ENCODE measurements around the gene ADD1. TPM values are rescaled to one million over a fixed set of nuclear protein-coding genes. Genes with fewer than 3 reads are reported as not detected.

Gene ADD1
- total and polyA plus RNA-seq, 4 donors, result 98.3 to 351 (median 284) TPM

- H3K27ac ChIP-seq (ENCODE audit: low read depth in 1 of 2, low read length in 2 of 2), result no peak overlapping the region
- intact Hi-C loops (cut with DNase I), result no loop called here
- no peaks in the 10 kb centered on the region for H3K27me3 ChIP-seq (ENCODE audit: control insufficient read depth in 1 of 2, insufficient read depth in 2 of 2, low read length in 1 of 2)
- ATAC-seq (ENCODE audit: low FRiP score), result no peak
- H3K36me3 ChIP-seq (ENCODE audit: control insufficient read depth in 1 of 2, insufficient read depth in 2 of 2, low read length in 1 of 2), result peaks cover 0 to 1% of the 10 kb centered on the region in 2 donors
- DNase-seq, result peak; percentile 30 to 32
- WGBS, 2 donors, result 92% methylated on average over 12 of the region's 12 CpGs
- no peaks in the 10 kb centered on the region for H3K4me1 ChIP-seq (ENCODE audit: control insufficient read depth in 1 of 2, insufficient read depth in 2 of 2, low read length in 2 of 2)
- H3K9me3 ChIP-seq (ENCODE audit: control insufficient read depth, low read length), result no peaks in the 10 kb centered on the region
- no peak overlapping the region for H3K4me3 ChIP-seq (ENCODE audit: low read length in 2 of 2)
Observed at GRCh38 chr4:2927696-2928075, 84.0 kb downstream of the ADD1 start.

GRCh38 chr4:2928242-2929176 lies 84.9 kb downstream of the ADD1 start:
- Histone ChIP-seq H3K9me3 (ENCODE audit: control insufficient read depth, low read length) (no peaks in the 10 kb centered on the region), H3K36me3 (ENCODE audit: control insufficient read depth in 1 of 2, insufficient read depth in 2 of 2, low read length in 1 of 2) (peaks cover 0 to under 1% of the 10 kb centered on the region in 2 donors), H3K27ac (ENCODE audit: low read depth in 1 of 2, low read length in 2 of 2) (no peak overlapping the region), H3K4me3 (ENCODE audit: low read length in 2 of 2) (no peak overlapping the region), H3K27me3 (ENCODE audit: control insufficient read depth in 1 of 2, insufficient read depth in 2 of 2, low read length in 1 of 2) (no peaks in the 10 kb centered on the region), H3K4me1 (ENCODE audit: control insufficient read depth in 1 of 2, insufficient read depth in 2 of 2, low read length in 2 of 2) (no peaks in the 10 kb centered on the region)
- intact Hi-C loops (cut with DNase I), result no loop called here
- no peak for ATAC-seq (ENCODE audit: low FRiP score)
- DNase-seq, result peak; percentile 38 to 67
- WGBS, 2 donors, result 83 to 87% methylated on average over 27 to 32 of the region's 32 CpGs

GRCh38 chr4:2929469-2929868 lies 85.8 kb downstream of the ADD1 start:
- Histone ChIP-seq H3K27me3 (ENCODE audit: control insufficient read depth in 1 of 2, insufficient read depth in 2 of 2, low read length in 1 of 2) (no peaks in the 10 kb centered on the region), H3K27ac (ENCODE audit: low read depth in 1 of 2, low read length in 2 of 2) (no peak overlapping the region), H3K4me3 (ENCODE audit: low read length in 2 of 2) (no peak overlapping the region), H3K4me1 (ENCODE audit: control insufficient read depth in 1 of 2, insufficient read depth in 2 of 2, low read length in 2 of 2) (no peaks in the 10 kb centered on the region), H3K9me3 (ENCODE audit: control insufficient read depth, low read length) (no peaks in the 10 kb centered on the region), H3K36me3 (ENCODE audit: control insufficient read depth in 1 of 2, insufficient read depth in 2 of 2, low read length in 1 of 2) (no peaks in the 10 kb centered on the region)
- peak in 1 of 2 donors; percentile 70 for DNase-seq
- ATAC-seq (ENCODE audit: low FRiP score), result no peak
- intact Hi-C loops (cut with DNase I), result no loop called here
- WGBS, 2 donors, result 86 to 87% methylated on average over 16 of the region's 16 CpGs

GRCh38 chr4:2930135-2930757 lies 86.6 kb downstream of the ADD1 start:
- Histone ChIP-seq H3K36me3 (ENCODE audit: control insufficient read depth in 1 of 2, insufficient read depth in 2 of 2, low read length in 1 of 2) (no peaks in the 10 kb centered on the region), H3K4me3 (ENCODE audit: low read length in 2 of 2) (no peak overlapping the region), H3K27ac (ENCODE audit: low read depth in 1 of 2, low read length in 2 of 2) (no peak overlapping the region), H3K9me3 (ENCODE audit: control insufficient read depth, low read length) (no peaks in the 10 kb centered on the region), H3K27me3 (ENCODE audit: control insufficient read depth in 1 of 2, insufficient read depth in 2 of 2, low read length in 1 of 2) (no peaks in the 10 kb centered on the region), H3K4me1 (ENCODE audit: control insufficient read depth in 1 of 2, insufficient read depth in 2 of 2, low read length in 2 of 2) (no peaks in the 10 kb centered on the region)
- WGBS, 2 donors, result 80 to 83% methylated on average over 12 of the region's 12 CpGs
- DNase-seq, result peak; percentile 34 to 58
- no peak for ATAC-seq (ENCODE audit: low FRiP score)
- intact Hi-C loops (cut with DNase I), result loop anchor here (5.0 to 10.0 kb wide), 2 partner anchors 165 to 168 kb away; no protein-coding TSS in a partner anchor

- no peaks in the 10 kb centered on the region for H3K9me3 ChIP-seq (ENCODE audit: control insufficient read depth, low read length)
- 65 to 67% methylated on average over 33 to 34 of the region's 34 CpGs for WGBS, 2 donors
- H3K4me1 ChIP-seq (ENCODE audit: control insufficient read depth in 1 of 2, insufficient read depth in 2 of 2, low read length in 2 of 2), result no peaks in the 10 kb centered on the region
- H3K4me3 ChIP-seq (ENCODE audit: low read length in 2 of 2), result no peak overlapping the region
- no peaks in the 10 kb centered on the region for H3K27me3 ChIP-seq (ENCODE audit: control insufficient read depth in 1 of 2, insufficient read depth in 2 of 2, low read length in 1 of 2)
- no peak overlapping the region for H3K27ac ChIP-seq (ENCODE audit: low read depth in 1 of 2, low read length in 2 of 2)
- no peaks in the 10 kb centered on the region for H3K36me3 ChIP-seq (ENCODE audit: control insufficient read depth in 1 of 2, insufficient read depth in 2 of 2, low read length in 1 of 2)
- ATAC-seq (ENCODE audit: low FRiP score), result no peak
- peak; percentile 56 to 77 for DNase-seq
- intact Hi-C loops (cut with DNase I), result loop anchor here (5.0 to 10.0 kb wide), 2 partner anchors 166 to 169 kb away; no protein-coding TSS in a partner anchor
Observed at GRCh38 chr4:2930758-2931511, 87.3 kb downstream of the ADD1 start.

- H3K36me3 ChIP-seq (ENCODE audit: control insufficient read depth in 1 of 2, insufficient read depth in 2 of 2, low read length in 1 of 2), result no peaks in the 10 kb centered on the region
- 88 to 90% methylated on average over 37 to 38 of the region's 38 CpGs for WGBS, 2 donors
- intact Hi-C loops (cut with DNase I), result loop anchor here (5.0 to 10.0 kb wide), 2 partner anchors 167 to 169 kb away; no protein-coding TSS in a partner anchor
- DNase-seq (peak; percentile 86 to 87), ATAC-seq (ENCODE audit: low FRiP score) (no peak)
- no peaks in the 10 kb centered on the region for H3K27me3 ChIP-seq (ENCODE audit: control insufficient read depth in 1 of 2, insufficient read depth in 2 of 2, low read length in 1 of 2)
- H3K4me1 ChIP-seq (ENCODE audit: control insufficient read depth in 1 of 2, insufficient read depth in 2 of 2, low read length in 2 of 2), result no peaks in the 10 kb centered on the region
- H3K27ac ChIP-seq (ENCODE audit: low read depth in 1 of 2, low read length in 2 of 2), result no peak overlapping the region
- H3K4me3 ChIP-seq (ENCODE audit: low read length in 2 of 2), result no peak overlapping the region
- H3K9me3 ChIP-seq (ENCODE audit: control insufficient read depth, low read length), result no peaks in the 10 kb centered on the region
Observed at GRCh38 chr4:2931512-2932301, 88.1 kb downstream of the ADD1 start.

- Histone ChIP-seq H3K4me3 (ENCODE audit: low read length in 2 of 2) (no peak overlapping the region), H3K27me3 (ENCODE audit: control insufficient read depth in 1 of 2, insufficient read depth in 2 of 2, low read length in 1 of 2) (no peaks in the 10 kb centered on the region), H3K4me1 (ENCODE audit: control insufficient read depth in 1 of 2, insufficient read depth in 2 of 2, low read length in 2 of 2) (no peaks in the 10 kb centered on the region), H3K9me3 (ENCODE audit: control insufficient read depth, low read length) (no peaks in the 10 kb centered on the region), H3K27ac (ENCODE audit: low read depth in 1 of 2, low read length in 2 of 2) (no peak overlapping the region), H3K36me3 (ENCODE audit: control insufficient read depth in 1 of 2, insufficient read depth in 2 of 2, low read length in 1 of 2) (no peaks in the 10 kb centered on the region)
- intact Hi-C loops (cut with DNase I), result loop anchor here (5.0 to 10.0 kb wide), 2 partner anchors 168 to 170 kb away; no protein-coding TSS in a partner anchor
- ATAC-seq (ENCODE audit: low FRiP score) (no peak), DNase-seq (peak in 1 of 2 donors; percentile 52)
- 87% methylated on average over 18 of the region's 18 CpGs for WGBS, 2 donors
Observed at GRCh38 chr4:2932321-2932950, 88.8 kb downstream of the ADD1 start.

Measured in aorta (tissue), 5 donors.